Natural killer cell (primary cell): ENCODE measurements around the gene HCST. TPM values are rescaled to one million over a fixed set of nuclear protein-coding genes. Genes with fewer than 3 reads are reported as not detected.
A peak's percentile ranks its signal among the peaks of the same experiment; 100 is the strongest.

Source experiments
- ATAC-seq, 3 donors: fragments of 150-1000 bp in 2 of 3; fragments of 200-7000 bp in 1 of 3; cut with Tn5 transposase; 1 replicate in 1 of 3; 2 replicates in 2 of 3; pipeline ENCODE4 v1.10.0; 2021; ENCODE audit warnings: mild to moderate bottlenecking in 2 of 3, moderate library complexity in 2 of 3
- DNase-seq, 2 donors: peaks; one replicate each; pipeline versions ENCODE4 v3.0.0 to v3.0.0-alpha.2; 2013 to 2021; ENCODE audit warnings: mixed read lengths in 1 of 2
- H3K27ac ChIP-seq: one replicate; pipeline ENCODE4 v1.5.1; 2013; ENCODE audit warnings: mild to moderate bottlenecking, low read length
- H3K27me3 ChIP-seq: one replicate; pipeline ENCODE4 v1.6.1; 2013; ENCODE audit warnings: low read length; ENCODE audit not compliant: control insufficient read depth, insufficient read depth
- H3K36me3 ChIP-seq: one replicate; pipeline ENCODE4 v1.6.1; 2013; ENCODE audit warnings: low read length; ENCODE audit not compliant: control insufficient read depth, insufficient read depth
- H3K4me1 ChIP-seq: one replicate; pipeline ENCODE4 v1.6.1; 2013; ENCODE audit warnings: low read length; ENCODE audit not compliant: control insufficient read depth, insufficient read depth
- H3K4me3 ChIP-seq: one replicate; pipeline ENCODE4 v1.5.1; 2013; ENCODE audit warnings: low read length
- H3K9me3 ChIP-seq: one replicate; pipeline ENCODE4 v1.6.1; 2013; ENCODE audit warnings: low read length; ENCODE audit not compliant: control insufficient read depth, insufficient read depth
- H3K27ac Mint-ChIP-seq, 2 donors: one replicate each; pipeline ENCODE4 v1.8.0; 2022; ENCODE audit warnings: mild to moderate bottlenecking in 2 of 2, mixed read lengths in 2 of 2, moderate library complexity in 1 of 2
- H3K27me3 Mint-ChIP-seq, 2 donors: one replicate each; pipeline ENCODE4 v1.8.0; 2022; ENCODE audit warnings: low read depth in 2 of 2, mixed read lengths in 2 of 2
- H3K36me3 Mint-ChIP-seq: one replicate; pipeline ENCODE4 v1.8.0; 2022; ENCODE audit warnings: mixed read lengths
- H3K4me1 Mint-ChIP-seq, 2 donors: one replicate each; pipeline ENCODE4 v1.8.0; 2022; ENCODE audit warnings: mixed read lengths in 2 of 2
- H3K4me3 Mint-ChIP-seq: one replicate; pipeline ENCODE4 v1.8.0; 2022; ENCODE audit warnings: mild to moderate bottlenecking, moderate library complexity, mixed read lengths
- H3K9me3 Mint-ChIP-seq, 2 donors: one replicate each; pipeline ENCODE4 v1.8.0; 2022; ENCODE audit warnings: mixed read lengths in 2 of 2
- WGBS: methylation state at CpG from one replicate; pipeline ENCODE4 v1.1.7; 2013; ENCODE audit warnings: missing lambda C conversion rate; ENCODE audit not compliant: insufficient coverage; 5-methylcytosine and 5-hydroxymethylcytosine counted together
- intact Hi-C: fragments of 100-400 bp; cut with micrococcal nuclease; formaldehyde crosslinking; loops from one replicate; pipeline ENCODE4 v1.14.2; 2022
- total RNA-seq, 4 donors: library from RNA; stranded (reverse); fragments of 120-200 nt in 1 of 4; gene quantifications; one replicate each; pipeline versions ENCODE4 v1.2.3 to v1.2.4, GENCODE V29; 2013 to 2022
- TF ChIP-seq, protein P1 (sequence below): fragments of 200-600 bp; IDR thresholded peaks from one replicate; pipeline ENCODE4 v1.8.0; 2022; ENCODE audit warnings: antibody characterized with exemption

Gene HCST
- total RNA-seq, 3 donors from 2014 or later (not counting 1 experiment from before 2014, with no cell fraction given), result 281 to 307 (median 296) TPM

GRCh38 chr19:35931161-35931873, 29.0 kb downstream of the HCST start:
- Mint-ChIP-seq H3K4me3 (peak overlapping the region; percentile 83), H3K27me3 (peaks cover 0 to 4% of the 10 kb centered on the region in 2 donors), H3K36me3 (no peaks in the 10 kb centered on the region), H3K4me1 (peaks cover 24 to 54% of the 10 kb centered on the region in 2 donors), H3K9me3 (no peaks in the 10 kb centered on the region), H3K27ac (peak overlapping the region; percentile 79 to 91)
- ATAC-seq (peak; percentile 89 to 98 (median 91)), DNase-seq (peak; percentile 97 to 100)
- Histone ChIP-seq H3K27me3 (peaks cover 6% of the 10 kb centered on the region), H3K36me3 (no peaks in the 10 kb centered on the region), H3K4me3 (peak overlapping the region; percentile 26), H3K27ac (peak overlapping the region; percentile 86), H3K9me3 (no peaks in the 10 kb centered on the region), H3K4me1 (peaks cover 56% of the 10 kb centered on the region)
- intact Hi-C loops, result loop anchor here (1.0 kb wide), 6 partner anchors 28 to 238 kb away; partner anchors contain the start of genes LIN37, THAP8 and WDR62
- TF ChIP-seq, protein P1, sequence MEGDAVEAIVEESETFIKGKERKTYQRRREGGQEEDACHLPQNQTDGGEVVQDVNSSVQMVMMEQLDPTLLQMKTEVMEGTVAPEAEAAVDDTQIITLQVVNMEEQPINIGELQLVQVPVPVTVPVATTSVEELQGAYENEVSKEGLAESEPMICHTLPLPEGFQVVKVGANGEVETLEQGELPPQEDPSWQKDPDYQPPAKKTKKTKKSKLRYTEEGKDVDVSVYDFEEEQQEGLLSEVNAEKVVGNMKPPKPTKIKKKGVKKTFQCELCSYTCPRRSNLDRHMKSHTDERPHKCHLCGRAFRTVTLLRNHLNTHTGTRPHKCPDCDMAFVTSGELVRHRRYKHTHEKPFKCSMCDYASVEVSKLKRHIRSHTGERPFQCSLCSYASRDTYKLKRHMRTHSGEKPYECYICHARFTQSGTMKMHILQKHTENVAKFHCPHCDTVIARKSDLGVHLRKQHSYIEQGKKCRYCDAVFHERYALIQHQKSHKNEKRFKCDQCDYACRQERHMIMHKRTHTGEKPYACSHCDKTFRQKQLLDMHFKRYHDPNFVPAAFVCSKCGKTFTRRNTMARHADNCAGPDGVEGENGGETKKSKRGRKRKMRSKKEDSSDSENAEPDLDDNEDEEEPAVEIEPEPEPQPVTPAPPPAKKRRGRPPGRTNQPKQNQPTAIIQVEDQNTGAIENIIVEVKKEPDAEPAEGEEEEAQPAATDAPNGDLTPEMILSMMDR, result peak; percentile 83
- under 1% methylated on average over 47 of the region's 47 CpGs for WGBS

DNA sequence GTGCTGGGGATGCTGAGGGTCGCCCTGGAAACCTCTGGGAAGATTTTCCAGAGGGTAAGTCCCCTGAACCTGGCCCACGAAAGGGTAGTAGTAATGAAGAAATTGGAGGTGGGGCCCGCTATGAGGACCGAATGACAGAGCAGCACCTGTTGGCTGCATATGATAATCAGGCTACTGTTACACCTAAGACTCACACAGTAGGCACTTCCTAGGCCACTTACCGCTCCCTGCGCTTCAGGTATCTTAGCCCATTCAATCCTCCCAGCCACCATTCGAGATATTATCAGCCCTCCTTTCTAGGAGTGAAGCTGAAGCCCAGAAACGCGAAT, 29.5 kb downstream of the HCST start:
- no peak overlapping the region for H3K4me3 Mint-ChIP-seq
- peaks cover 57% of the 10 kb centered on the region for H3K4me1 ChIP-seq
- TF ChIP-seq, protein P1, result peak; percentile 60
- H3K27me3 Mint-ChIP-seq, result peaks cover 0 to 4% of the 10 kb centered on the region in 2 donors
- H3K27me3 ChIP-seq, result peaks cover 9% of the 10 kb centered on the region
- ATAC-seq, result no peak
- H3K4me1 Mint-ChIP-seq, result peaks cover 20 to 49% of the 10 kb centered on the region in 2 donors
- no peaks in the 10 kb centered on the region for H3K36me3 Mint-ChIP-seq
- H3K36me3 ChIP-seq, result no peaks in the 10 kb centered on the region
- intact Hi-C loops, result loop anchor here (1.0 kb wide), 6 partner anchors 29 to 239 kb away; partner anchors contain the start of genes LIN37, THAP8 and WDR62
- no peak overlapping the region for H3K27ac ChIP-seq
- 11% methylated on average over 9 of the region's 9 CpGs for WGBS
- no peaks in the 10 kb centered on the region for H3K9me3 ChIP-seq
- peak overlapping the region; percentile 79 to 91 for H3K27ac Mint-ChIP-seq
- no peaks in the 10 kb centered on the region for H3K9me3 Mint-ChIP-seq
- H3K4me3 ChIP-seq, result no peak overlapping the region
- DNase-seq, result no peak

DNA sequence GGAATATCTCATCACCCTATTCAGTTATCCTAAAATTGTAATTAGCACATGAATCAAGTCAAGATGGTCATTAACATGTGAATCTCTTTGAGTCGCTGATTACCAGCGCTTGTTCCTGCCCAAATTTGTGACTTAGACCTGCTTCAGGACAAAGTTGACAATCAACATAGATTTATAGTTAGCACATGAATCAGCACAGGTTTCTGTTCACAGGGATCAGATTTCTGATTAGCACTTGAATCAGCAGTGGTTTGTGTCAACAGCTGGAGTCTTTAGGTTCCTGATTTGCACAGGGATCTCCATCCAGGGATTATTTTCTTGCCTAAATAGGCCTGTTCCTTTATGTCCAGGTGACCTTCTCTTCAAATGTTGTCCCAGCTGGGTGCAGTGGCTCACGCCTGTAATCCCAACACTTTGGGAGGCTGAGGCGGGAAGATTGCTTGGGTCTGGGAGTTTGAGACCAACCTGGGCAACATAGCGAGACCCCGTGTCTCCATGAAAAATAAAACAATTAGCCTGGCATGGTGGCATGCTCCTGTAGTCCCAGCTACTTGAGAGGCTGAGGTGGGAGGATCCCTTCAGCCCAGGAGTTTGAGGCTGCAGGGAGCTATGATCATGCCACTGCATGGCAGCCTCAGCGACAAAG, 30.1 kb downstream of the HCST start:
- intact Hi-C loops, result no loop called here
- no peak for ATAC-seq
- Histone ChIP-seq H3K27ac (no peak overlapping the region), H3K4me3 (no peak overlapping the region), H3K27me3 (peaks cover 9% of the 10 kb centered on the region), H3K4me1 (peaks cover 59% of the 10 kb centered on the region), H3K9me3 (no peaks in the 10 kb centered on the region), H3K36me3 (no peaks in the 10 kb centered on the region)
- TF ChIP-seq, protein P1, result no peak
- H3K4me1 Mint-ChIP-seq, result peaks cover 17 to 44% of the 10 kb centered on the region in 2 donors
- DNase-seq, result no peak
- no peaks in the 10 kb centered on the region for H3K9me3 Mint-ChIP-seq
- 62% methylated on average over 7 of the region's 7 CpGs for WGBS
- peak overlapping the region; percentile 79 to 91 for H3K27ac Mint-ChIP-seq
- H3K27me3 Mint-ChIP-seq, result peaks cover 0 to 4% of the 10 kb centered on the region in 2 donors
- no peak overlapping the region for H3K4me3 Mint-ChIP-seq
- no peaks in the 10 kb centered on the region for H3K36me3 Mint-ChIP-seq
